H1 (cell line): Measurements from ENCODE around the gene FAU.

Experiments
- CTCF ChIP-seq, 3 experiments: IDR thresholded peaks; 1 replicate in 2 of 3; 2 replicates in 1 of 3; pipeline versions ENCODE4 v1.5.1 to v1.6.1; 2011; ENCODE audit warnings: low read length in 3 of 3, mild to moderate bottlenecking in 3 of 3, inconsistent platforms in 2 of 3, low read depth in 1 of 3, moderate library complexity in 1 of 3; ENCODE audit not compliant: insufficient read depth in 1 of 3; ENCODE audit errors: control extremely low read depth in 1 of 3
- POLR2A ChIP-seq, 2 experiments: IDR thresholded peaks; 1 replicate in 1 of 2; 2 replicates in 1 of 2; pipeline ENCODE4 v1.6.1; 2011; ENCODE audit warnings: low read depth in 2 of 2, low read length in 2 of 2, mild to moderate bottlenecking in 2 of 2; ENCODE audit errors: control extremely low read depth in 1 of 2
- TAF1 ChIP-seq: IDR thresholded peaks from 2 replicates; pipeline ENCODE4 v1.6.1; 2011; ENCODE audit warnings: mild to moderate bottlenecking, low read depth, low read length

- TF ChIP-seq TAF1 = no peak
- no peak for TF ChIP-seq CTCF (IDR thresholded peaks at IDR 0.05; ENCODE audit: control extremely low read depth in 1 of 3, insufficient read depth in 1 of 3, low read depth in 1 of 3, low read length in 3 of 3)
- TF ChIP-seq POLR2A (IDR thresholded peaks at IDR 0.05; ENCODE audit: control extremely low read depth in 1 of 2, low read depth in 2 of 2, low read length in 2 of 2) = no peak
Measured at GRCh38 chr11:65131895-65132237, 9.9 kb upstream of the FAU start.
